HepG2 (cell line): ENCODE results near the gene CACTIN. TPM values are rescaled to one million over a fixed set of nuclear protein-coding genes. Genes with fewer than 3 reads are reported as not detected.
A peak's percentile ranks its signal among the peaks of the same experiment; 100 is the strongest.

Experiments used
- ARID3A ChIP-seq: IDR thresholded peaks from 2 replicates; pipeline ENCODE4 v1.6.1; 2012; ENCODE audit warnings: low read depth, low read length, improper control_type of control experiment
- ELK4 ChIP-seq: sonication (generic); formaldehyde crosslinking; IDR thresholded peaks from 2 replicates; pipeline ENCODE4 v1.9.0; 2021; ENCODE audit warnings: missing genetic modification reagents, borderline replicate concordance
- MATR3 ChIP-seq: sonication (generic); formaldehyde crosslinking; IDR thresholded peaks from 2 replicates; pipeline ENCODE4 v1.4.0; 2020; ENCODE audit warnings: missing genetic modification reagents
- MZF1 ChIP-seq: sonication (generic); formaldehyde crosslinking; IDR thresholded peaks from 2 replicates; pipeline ENCODE4 v1.8.1; 2023; ENCODE audit warnings: mild to moderate bottlenecking, missing genetic modification reagents, borderline replicate concordance
- POLR2G ChIP-seq: fragments of 200-400 bp; formaldehyde crosslinking; IDR thresholded peaks from 2 replicates; pipeline ENCODE4 v1.6.1; 2018; ENCODE audit warnings: mild to moderate bottlenecking, low read depth, low read length, moderate library complexity
- PPARG ChIP-seq: conservative IDR thresholded peaks from 2 replicates; pipeline ENCODE4 v1.6.1; 2016; ENCODE audit warnings: missing biosample characterization, missing genetic modification reagents
- SNAPC2 ChIP-seq: sonication (generic); formaldehyde crosslinking; IDR thresholded peaks from 2 replicates; pipeline ENCODE4 v1.8.1; 2022; ENCODE audit warnings: mild to moderate bottlenecking, missing genetic modification reagents
- TEAD3 ChIP-seq: optimal IDR thresholded peaks from 2 replicates; pipeline ENCODE3; 2016; ENCODE audit warnings: borderline replicate concordance
- ZKSCAN1 ChIP-seq: fragments of 150-350 bp; IDR thresholded peaks from 2 replicates; pipeline ENCODE4 v1.6.1; 2014; ENCODE audit warnings: low read length
- ZMYM3 ChIP-seq: sonication (generic); formaldehyde crosslinking; IDR thresholded peaks from 2 replicates; pipeline ENCODE4 v1.5.1; 2020; ENCODE audit warnings: mild to moderate bottlenecking, missing genetic modification reagents
- ZNF644 ChIP-seq: IDR thresholded peaks from 2 replicates; pipeline ENCODE4 v1.6.1; 2016; ENCODE audit warnings: low read depth
- ZNF746 ChIP-seq: sonication (generic); formaldehyde crosslinking; IDR thresholded peaks from 2 replicates; pipeline ENCODE4 v1.8.0; 2022; ENCODE audit warnings: mild to moderate bottlenecking, missing genetic modification reagents
- polyA plus RNA-seq, 8 experiments: library from polyadenylated mRNA; depleted of rRNA in 3 of 8; stranded (reverse) in 7 of 8; unstranded in 1 of 8; fragments of >200 nt; fragmentation: Illumina TruSeq in 4 of 8; extraction: Trizol in 4 of 8; gene quantifications; 2 replicates each; pipeline versions ENCODE4 v1.2.1 to v1.2.3, GENCODE V29; 2011 to 2016; ENCODE audit warnings: low read depth in 4 of 8, missing spikeins in 1 of 8, mixed read lengths in 1 of 8; ENCODE audit not compliant: insufficient read depth in 1 of 8
- total RNA-seq, 5 experiments: library from RNA; depleted of rRNA; stranded (reverse); fragments of >200 nt; fragmentation: Illumina TruSeq; extraction: Trizol; gene quantifications; 2 replicates each; pipeline ENCODE4 v1.2.3, GENCODE V29; 2016; ENCODE audit warnings: low read depth in 1 of 5
- TF ChIP-seq, protein P1 (sequence below): IDR thresholded peaks from 2 replicates; pipeline ENCODE4 v1.6.1; 2012; ENCODE audit warnings: inconsistent platforms

Gene CACTIN
- total and polyA plus RNA-seq, 2 of the 13 experiments (the other 11 are each of a cell fraction or from before 2014, with no cell fraction given): 10.0 to 16.6 TPM

GRCh38 chr19:3661284-3662238 is 35.0 kb upstream of the CACTIN start (continued):
- TF ChIP-seq SNAPC2 (CRISPR knock-in tag): no peak
- TF ChIP-seq ELK4 (CRISPR knock-in tag): no peak
- TF ChIP-seq TEAD3 (CRISPR knock-in tag): peak; percentile 11
- TF ChIP-seq ZNF644 (CRISPR knock-in tag): no peak
- no peak for TF ChIP-seq ZNF746 (CRISPR knock-in tag)
- TF ChIP-seq ARID3A: no peak
- TF ChIP-seq POLR2G: no peak
- TF ChIP-seq ZMYM3 (CRISPR knock-in tag): peak; percentile 90
- no peak for TF ChIP-seq ZKSCAN1
- no peak for TF ChIP-seq PPARG (CRISPR knock-in tag)
- TF ChIP-seq MATR3 (CRISPR knock-in tag): no peak
- TF ChIP-seq, protein P1, sequence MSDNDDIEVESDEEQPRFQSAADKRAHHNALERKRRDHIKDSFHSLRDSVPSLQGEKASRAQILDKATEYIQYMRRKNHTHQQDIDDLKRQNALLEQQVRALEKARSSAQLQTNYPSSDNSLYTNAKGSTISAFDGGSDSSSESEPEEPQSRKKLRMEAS: no peak
- TF ChIP-seq MZF1 (CRISPR knock-in tag): no peak
